HEK293 (cell line): ENCODE measurements around the gene CDC5L.
"Not testable (repeated sequence)": the region's sequence is repeated elsewhere in the genome, so short reads cannot be mapped to it uniquely, and the experiment has no call there.

ENCODE experiments used
- TRIM28 ChIP-seq: IDR thresholded peaks from 2 replicates; pipeline ENCODE4 v1.6.1; 2011; ENCODE audit warnings: low read length, control low read depth, borderline replicate concordance
- ZNF677 ChIP-seq: fragments of 450-650 bp; IDR thresholded peaks from 2 replicates; pipeline ENCODE4 v1.5.0; 2018; ENCODE audit warnings: missing biosample characterization, mild to moderate bottlenecking, missing genetic modification characterization, moderate library complexity

DNA sequence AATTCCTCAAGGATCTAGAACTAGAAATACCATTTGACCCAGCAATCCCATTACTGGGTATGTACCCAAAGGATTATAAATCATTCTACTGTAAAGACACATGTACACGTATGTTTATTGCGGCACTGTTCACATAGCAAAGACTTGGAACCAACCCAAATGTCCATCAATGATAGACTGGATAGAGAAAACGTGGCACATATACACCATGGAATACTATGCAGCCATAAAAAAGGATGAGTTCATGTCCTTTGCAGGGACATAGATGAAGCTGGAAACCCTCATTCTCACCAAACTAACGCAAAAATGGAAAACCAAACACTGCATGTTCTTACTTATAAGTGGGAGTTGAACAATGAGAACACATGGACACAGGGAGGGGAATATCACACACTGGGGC, 40.7 kb upstream of the CDC5L start:
- not testable (repeated sequence) for TF ChIP-seq ZNF677 (tag by site-specific recombination); TRIM28
